Stomach smooth muscle (tissue), 2 donors: ENCODE measurements around the gene CHL1.

Source experiments
- H3K27ac ChIP-seq: one replicate; pipeline ENCODE4 v1.7.0; 2013; ENCODE audit warnings: mild to moderate bottlenecking, low read length, inconsistent platforms
- H3K27me3 ChIP-seq, 2 donors: one replicate each; pipeline ENCODE4 v1.7.0; 2013; ENCODE audit warnings: low read length in 2 of 2; ENCODE audit not compliant: insufficient read depth in 2 of 2, control insufficient read depth in 1 of 2
- H3K36me3 ChIP-seq, 2 donors: one replicate each; pipeline ENCODE4 v1.7.0; 2013; ENCODE audit warnings: low read length in 2 of 2; ENCODE audit not compliant: control insufficient read depth in 2 of 2, insufficient read depth in 2 of 2
- H3K4me1 ChIP-seq: one replicate; pipeline ENCODE4 v1.7.0; 2013; ENCODE audit warnings: low read length; ENCODE audit not compliant: control insufficient read depth, insufficient read depth
- H3K4me3 ChIP-seq, 2 donors: one replicate each; pipeline ENCODE4 v1.7.0; 2013; ENCODE audit warnings: low read length in 2 of 2
- H3K9ac ChIP-seq, 2 donors: one replicate each; pipeline ENCODE4 v1.7.0; 2013; ENCODE audit warnings: low read length in 2 of 2, mild to moderate bottlenecking in 1 of 2
- H3K9me3 ChIP-seq, 2 donors: one replicate each; pipeline ENCODE4 v1.7.0; 2013; ENCODE audit warnings: low read length in 2 of 2; ENCODE audit not compliant: control insufficient read depth in 2 of 2
- donor health status: healthy.
- donor health status: Pancreatic carcinoma.

The CHL1 gene

DNA sequence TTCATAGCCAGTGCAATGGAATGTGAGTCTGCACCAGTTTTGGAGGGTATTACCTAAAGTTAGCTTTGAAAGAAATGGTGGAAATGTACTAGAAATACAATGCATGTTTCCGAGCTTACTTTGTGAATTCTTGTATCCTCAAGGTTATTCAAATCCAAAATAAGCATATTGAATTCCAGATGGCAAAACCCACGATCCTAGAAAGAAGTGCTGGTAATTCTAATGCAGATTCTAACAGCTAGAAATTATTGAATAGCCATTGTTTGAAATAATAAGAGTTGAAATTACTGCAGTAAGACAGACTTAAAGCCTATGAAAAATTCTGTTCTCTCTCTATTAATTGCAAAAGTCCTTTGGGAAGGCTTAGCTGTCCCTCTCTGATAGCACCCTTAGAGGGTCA lies 258.4 kb downstream of the CHL1 start:
- Histone ChIP-seq H3K27me3 (no peaks in the 10 kb centered on the region), H3K9me3 (no peaks in the 10 kb centered on the region), H3K9ac (no peak overlapping the region), H3K4me1 (no peaks in the 10 kb centered on the region), H3K36me3 (no peaks in the 10 kb centered on the region), H3K4me3 (no peak overlapping the region), H3K27ac (no peak overlapping the region)

DNA sequence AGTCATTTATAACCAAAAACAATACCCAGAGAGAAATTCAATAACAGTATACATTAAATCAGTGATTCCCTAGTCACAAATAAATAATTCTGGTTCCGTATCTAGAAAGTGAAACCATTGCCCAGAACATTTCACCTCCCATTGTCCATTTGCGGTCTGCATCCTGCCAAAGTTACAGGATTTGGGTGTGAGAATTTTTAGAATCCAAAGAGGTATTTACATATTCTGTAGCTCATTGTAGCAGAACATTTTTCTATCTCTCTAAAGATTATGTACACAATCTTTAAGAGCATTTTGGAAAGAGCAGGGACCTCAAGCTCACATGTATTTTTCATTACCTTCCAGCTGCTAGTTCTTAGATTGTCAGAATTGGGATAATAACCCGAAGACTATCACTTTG lies 261.6 kb downstream of the CHL1 start:
- H3K9me3 ChIP-seq, result no peaks in the 10 kb centered on the region
- no peaks in the 10 kb centered on the region for H3K4me1 ChIP-seq
- H3K27me3 ChIP-seq, result no peaks in the 10 kb centered on the region
- H3K4me3 ChIP-seq, result no peak overlapping the region
- H3K36me3 ChIP-seq, result no peaks in the 10 kb centered on the region
- no peak overlapping the region for H3K27ac ChIP-seq
- no peak overlapping the region for H3K9ac ChIP-seq

DNA sequence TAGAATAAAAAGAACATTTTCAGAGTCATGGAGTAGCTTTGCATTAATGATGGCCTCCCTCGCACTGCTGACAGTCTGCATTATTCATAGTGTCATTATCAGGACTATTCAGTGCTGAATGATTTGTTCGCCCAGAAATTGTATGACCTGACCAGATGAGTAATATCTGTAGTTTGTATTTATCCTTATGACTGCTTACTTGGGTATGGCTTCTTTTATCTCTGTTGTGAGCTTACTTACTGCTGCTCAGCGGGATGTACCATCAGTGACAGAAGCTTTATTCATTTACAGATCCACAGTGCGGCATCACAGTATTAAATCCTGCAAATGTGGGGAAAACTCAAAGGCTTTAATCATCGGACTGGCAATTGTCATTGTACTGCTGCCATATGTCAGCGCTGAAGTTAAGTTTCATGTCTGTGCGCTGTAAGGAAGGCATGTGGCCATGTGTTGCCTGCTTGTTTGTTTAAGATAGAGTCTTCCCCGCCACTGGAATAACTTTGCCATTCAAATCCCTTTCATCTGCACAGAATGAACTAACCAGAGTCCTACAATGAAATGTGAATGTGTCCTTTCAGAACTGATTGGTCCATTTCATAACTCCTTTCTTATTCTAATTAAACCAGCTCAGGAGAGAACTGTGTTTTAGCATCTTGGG lies 262.2 kb downstream of the CHL1 start:
- no peak overlapping the region for H3K4me3 ChIP-seq
- H3K27me3 ChIP-seq, result no peaks in the 10 kb centered on the region
- no peak overlapping the region for H3K9ac ChIP-seq
- no peaks in the 10 kb centered on the region for H3K36me3 ChIP-seq
- H3K27ac ChIP-seq, result no peak overlapping the region
- no peaks in the 10 kb centered on the region for H3K4me1 ChIP-seq
- H3K9me3 ChIP-seq, result no peaks in the 10 kb centered on the region
